Lower leg skin (tissue), 4 donors: ENCODE data around the gene ANKH. TPM values are rescaled to one million over a fixed set of nuclear protein-coding genes. Genes with fewer than 3 reads are reported as not detected.

Experiments used
- DNase-seq, 2 donors: peaks; one replicate each; pipeline ENCODE4 v3.0.0-alpha.2; 2019; ENCODE audit warnings: low spot score in 2 of 2
- H3K4me3 ChIP-seq: fragments of 200-600 bp; sonication (generic); 2 replicates; pipeline ENCODE4 v1.5.1; 2017; ENCODE audit warnings: mild to moderate bottlenecking, low read depth; ENCODE audit not compliant: poor library complexity, severe bottlenecking
- POLR2A ChIP-seq, 2 donors: fragments of 450-650 bp; IDR thresholded peaks; one replicate each; pipeline ENCODE4 v1.6.1; 2016 to 2017; ENCODE audit warnings: antibody characterized with exemption in 2 of 2, mild to moderate bottlenecking in 1 of 2, moderate library complexity in 1 of 2
- WGBS, 2 donors: methylation state at CpG; one replicate each; pipeline ENCODE4 v1.1.5; 2018; 5-methylcytosine and 5-hydroxymethylcytosine counted together
- intact Hi-C: fragments of 100-400 bp; cut with DNase I; formaldehyde crosslinking; loops from one replicate; pipeline ENCODE4 v1.15.0; 2023; ENCODE audit warnings: low total_unique reads
- total RNA-seq, 4 donors: library from RNA; depleted of rRNA; stranded (reverse); fragments of >200 nt; gene quantifications; one replicate each; pipeline ENCODE4 v1.1.0, GENCODE V29; 2016
- TF ChIP-seq, protein P1 (sequence below), 3 donors: fragments of 450-650 bp; IDR thresholded peaks; one replicate each; pipeline ENCODE4 v1.5.1; 2016; ENCODE audit warnings: antibody characterized with exemption in 3 of 3, mild to moderate bottlenecking in 3 of 3, moderate library complexity in 2 of 3

ANKH gene
- total RNA-seq, 4 donors from 2014 or later, result 44.0 to 84.8 (median 67.9) TPM

DNA sequence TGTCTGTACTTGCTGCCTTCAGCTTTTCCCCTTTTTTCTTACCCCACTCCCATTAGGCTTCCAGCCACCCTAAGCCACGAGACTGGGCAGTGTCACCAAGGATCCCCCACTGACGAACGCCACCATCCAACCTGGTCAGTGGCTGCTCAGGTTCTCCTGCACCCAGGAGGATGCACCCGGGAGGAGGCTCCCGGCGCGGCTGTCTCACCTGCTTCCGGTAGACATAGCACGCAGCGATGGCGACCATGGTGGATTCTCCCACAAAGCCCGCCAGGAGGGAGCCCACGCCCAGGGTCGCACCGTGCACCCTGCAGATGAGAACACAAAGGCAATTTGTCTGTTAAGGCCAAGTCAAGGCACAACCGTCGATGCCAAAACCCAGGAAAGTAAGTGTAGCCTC, 158.9 kb downstream of the ANKH start:
- TF ChIP-seq POLR2A (IDR thresholded peaks at IDR 0.05), result no peak
- TF ChIP-seq, protein P1, sequence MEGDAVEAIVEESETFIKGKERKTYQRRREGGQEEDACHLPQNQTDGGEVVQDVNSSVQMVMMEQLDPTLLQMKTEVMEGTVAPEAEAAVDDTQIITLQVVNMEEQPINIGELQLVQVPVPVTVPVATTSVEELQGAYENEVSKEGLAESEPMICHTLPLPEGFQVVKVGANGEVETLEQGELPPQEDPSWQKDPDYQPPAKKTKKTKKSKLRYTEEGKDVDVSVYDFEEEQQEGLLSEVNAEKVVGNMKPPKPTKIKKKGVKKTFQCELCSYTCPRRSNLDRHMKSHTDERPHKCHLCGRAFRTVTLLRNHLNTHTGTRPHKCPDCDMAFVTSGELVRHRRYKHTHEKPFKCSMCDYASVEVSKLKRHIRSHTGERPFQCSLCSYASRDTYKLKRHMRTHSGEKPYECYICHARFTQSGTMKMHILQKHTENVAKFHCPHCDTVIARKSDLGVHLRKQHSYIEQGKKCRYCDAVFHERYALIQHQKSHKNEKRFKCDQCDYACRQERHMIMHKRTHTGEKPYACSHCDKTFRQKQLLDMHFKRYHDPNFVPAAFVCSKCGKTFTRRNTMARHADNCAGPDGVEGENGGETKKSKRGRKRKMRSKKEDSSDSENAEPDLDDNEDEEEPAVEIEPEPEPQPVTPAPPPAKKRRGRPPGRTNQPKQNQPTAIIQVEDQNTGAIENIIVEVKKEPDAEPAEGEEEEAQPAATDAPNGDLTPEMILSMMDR (IDR thresholded peaks at IDR 0.05), result no peak
- intact Hi-C loops, result no loop called here
- 98 to 99% methylated on average over 17 of the region's 17 CpGs for WGBS, 2 donors
- DNase-seq, result peak in 1 of 2 donors; percentile 78
- H3K4me3 ChIP-seq, result no peak overlapping the region

DNA sequence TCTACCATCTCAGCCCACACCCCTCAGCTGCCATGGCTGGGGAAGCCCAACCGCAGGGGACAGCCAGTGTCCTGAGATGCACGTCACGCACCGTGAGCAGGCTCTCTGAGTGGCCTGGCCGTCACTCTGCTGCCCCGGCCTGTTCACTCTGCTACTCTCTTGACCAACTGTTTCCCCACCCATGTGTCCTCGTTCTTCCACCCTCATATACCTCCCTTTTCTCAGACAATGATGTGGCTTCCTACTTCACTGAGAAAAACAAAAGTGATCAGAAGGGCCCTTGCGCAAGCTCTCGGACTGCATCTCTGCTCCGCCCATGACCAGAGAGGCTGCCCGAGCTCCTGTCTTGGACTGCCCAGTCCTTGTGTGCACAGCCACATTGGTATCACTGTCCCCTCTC, 159.4 kb downstream of the ANKH start:
- intact Hi-C loops, result no loop called here
- no peak overlapping the region for H3K4me3 ChIP-seq
- WGBS, 2 donors, result 89 to 91% methylated on average over 11 of the region's 11 CpGs

DNA sequence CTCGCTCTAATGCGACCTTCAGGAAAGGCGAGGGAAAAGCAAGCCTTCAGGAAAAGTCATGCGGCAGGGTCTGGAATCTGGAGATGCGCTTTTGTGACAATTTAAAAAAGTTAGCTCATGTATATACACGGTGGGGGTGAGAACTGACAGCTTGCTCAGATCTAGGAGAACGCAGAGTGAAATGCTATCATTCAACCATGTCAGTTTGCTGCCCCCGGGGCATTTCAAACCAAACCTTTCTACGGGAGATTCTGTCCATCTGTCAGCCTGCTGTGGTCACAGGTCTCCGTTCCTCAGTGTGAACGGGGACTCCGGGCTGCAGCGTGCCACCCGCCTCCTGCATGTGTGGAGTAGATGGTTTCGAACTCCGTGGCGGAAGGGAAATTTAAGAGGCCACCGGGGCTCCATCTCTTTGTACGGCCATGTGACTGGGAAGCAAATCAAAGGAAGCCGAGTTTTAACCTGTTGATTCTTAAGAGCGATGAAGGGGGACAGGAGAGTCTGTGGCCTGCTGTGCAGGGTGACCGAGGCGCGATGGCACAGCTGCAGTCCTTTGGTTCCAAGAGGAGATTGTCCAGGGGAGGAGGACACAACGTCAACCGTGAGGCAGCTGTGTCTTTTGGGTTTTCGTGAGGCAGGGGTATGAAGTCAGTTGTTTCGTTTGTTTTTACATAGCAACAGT, 161.1 kb downstream of the ANKH start:
- no peak overlapping the region for H3K4me3 ChIP-seq
- intact Hi-C loops, result no loop called here
- TF ChIP-seq POLR2A (IDR thresholded peaks at IDR 0.05), result no peak
- TF ChIP-seq, protein P1 (IDR thresholded peaks at IDR 0.05), result no peak
- DNase-seq, result peak in 1 of 2 donors; percentile 50
- 90 to 92% methylated on average over 28 of the region's 28 CpGs for whole genome bisulfite sequencing, 2 donors

More for the DNA sequence above, 159.4 kb downstream of the ANKH start:
- TF ChIP-seq, protein P1 (IDR thresholded peaks at IDR 0.05), result no peak
- no peak for TF ChIP-seq POLR2A (IDR thresholded peaks at IDR 0.05)
- peak in 1 of 2 donors; percentile 63 for DNase-seq

DNA sequence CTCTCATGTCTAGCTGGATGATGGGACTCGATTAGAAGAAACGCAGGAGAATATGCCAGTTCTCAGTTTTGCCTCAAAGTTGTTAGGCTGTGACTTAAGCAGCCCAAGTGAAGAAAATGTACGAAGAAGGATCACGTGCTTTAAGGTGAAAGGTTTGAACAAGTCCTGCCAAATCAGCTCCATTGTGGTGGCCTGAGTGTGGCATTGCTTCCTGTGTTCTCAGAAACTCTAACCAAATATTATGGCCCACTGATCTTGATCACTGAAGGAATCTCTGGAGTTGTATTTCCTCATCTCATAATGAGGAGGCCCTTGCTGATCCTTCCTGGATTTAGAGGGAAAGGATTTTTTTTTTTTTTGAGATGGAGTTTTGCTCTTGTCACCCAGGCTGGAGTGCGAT, 163.0 kb downstream of the ANKH start:
- DNase-seq, result peak in 1 of 2 donors; percentile 18
- 93 to 94% methylated on average over 5 of the region's 5 CpGs for WGBS, 2 donors
- H3K4me3 ChIP-seq, result no peak overlapping the region
- TF ChIP-seq, protein P1 (IDR thresholded peaks at IDR 0.05), result no peak
- TF ChIP-seq POLR2A (IDR thresholded peaks at IDR 0.05), result no peak
- intact Hi-C loops, result no loop called here

DNA sequence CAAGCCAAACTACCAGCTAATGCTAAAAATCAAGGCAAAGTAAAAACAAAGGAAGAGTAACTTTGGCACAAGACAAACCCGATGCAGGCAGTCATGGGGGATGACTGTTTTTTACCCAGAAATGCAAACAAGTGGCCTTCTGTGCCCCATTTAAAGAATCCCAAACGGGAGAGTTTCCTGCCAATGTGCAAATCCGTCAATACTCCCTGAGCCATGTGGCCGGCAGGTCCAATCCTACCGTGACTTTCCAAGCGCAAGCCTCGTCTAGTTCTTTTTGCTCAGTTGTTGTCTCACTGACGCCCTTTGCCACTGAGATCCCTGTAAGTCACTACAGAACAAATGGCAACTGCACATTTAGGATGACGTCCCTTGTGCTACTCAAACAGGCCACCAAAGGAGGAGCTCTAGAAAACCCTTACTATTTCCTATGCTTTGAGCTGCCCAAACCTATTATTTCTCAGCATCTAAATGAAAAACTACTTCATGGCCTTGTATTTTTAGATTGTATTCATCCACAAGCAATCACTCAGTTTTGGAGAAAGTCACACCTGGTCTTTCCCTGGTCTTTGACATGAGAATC, 163.7 kb downstream of the ANKH start:
- no peak for TF ChIP-seq POLR2A (IDR thresholded peaks at IDR 0.05)
- TF ChIP-seq, protein P1 (IDR thresholded peaks at IDR 0.05), result no peak
- 89 to 91% methylated on average over 9 of the region's 9 CpGs for WGBS, 2 donors
- no peak overlapping the region for H3K4me3 ChIP-seq
- DNase-seq, result peak in 1 of 2 donors; percentile 26
- intact Hi-C loops, result no loop called here
